Activated CD8-positive, alpha-beta memory T cell treated with anti-CD3 and anti-CD28 coated beads, Interleukin-2, amount 50 U/mL, for 4 hours (primary cell): ENCODE data around the gene ZSWIM5.
"Not testable (repeated sequence)": the region's sequence is repeated elsewhere in the genome, so short reads cannot be mapped to it uniquely, and the experiment has no call there.

Source experiments
- DNase-seq: peaks from one replicate; pipeline ENCODE4 v3.0.0-alpha.2; 2020

The ZSWIM5 gene

GRCh38 chr1:45136984-45137383 is 69.4 kb downstream of the ZSWIM5 start:
- no peak for DNase-seq

DNA sequence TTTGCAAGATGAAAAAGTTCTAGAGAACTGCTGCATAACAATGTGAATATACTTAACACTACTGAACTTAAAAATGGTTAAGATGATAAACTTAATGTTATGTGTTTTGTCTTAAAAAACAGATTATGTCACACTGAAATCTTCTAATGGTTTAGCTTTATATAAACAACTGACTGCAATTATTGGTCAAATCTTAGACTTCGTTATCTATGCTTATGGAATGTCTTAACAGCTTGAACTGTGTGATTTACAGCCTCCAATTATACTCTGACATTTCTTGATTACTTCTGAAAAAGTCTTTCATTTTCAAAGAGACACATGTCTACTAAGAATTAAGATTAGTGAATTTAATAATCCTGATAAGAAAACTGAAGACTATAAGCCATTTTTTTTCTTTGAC is 71.1 kb downstream of the ZSWIM5 start:
- no peak for DNase-seq

GRCh38 chr1:45134461-45134873 is 71.9 kb downstream of the ZSWIM5 start:
- no peak for DNase-seq

GRCh38 chr1:45132719-45133118 is 73.7 kb downstream of the ZSWIM5 start:
- not testable (repeated sequence) for DNase-seq

- no peak for DNase-seq
Measured at GRCh38 chr1:45123358-45123757, 83.0 kb downstream of the ZSWIM5 start.

DNA sequence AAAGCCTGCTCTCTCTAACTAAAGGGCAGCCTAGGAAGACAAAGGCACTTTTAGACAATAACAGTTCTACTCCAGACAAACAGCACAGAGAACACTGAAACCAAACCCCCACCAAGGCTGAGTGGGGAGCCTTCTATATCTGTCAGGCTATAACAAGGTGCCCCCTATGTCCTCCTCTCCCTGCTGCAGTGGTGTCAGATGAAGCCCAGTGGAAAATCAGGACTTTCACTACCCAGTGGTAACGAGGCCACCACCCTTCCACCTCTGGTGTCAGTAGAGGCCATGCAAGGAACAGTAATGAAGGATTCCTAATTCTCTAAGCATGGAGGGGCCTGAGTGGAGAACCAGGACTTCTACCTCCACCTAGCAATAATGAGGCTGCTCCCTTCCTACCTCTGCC is 83.7 kb downstream of the ZSWIM5 start:
- no peak for DNase-seq

- no peak for DNase-seq
Measured at GRCh38 chr1:45117766-45118165, 88.6 kb downstream of the ZSWIM5 start.

- no peak for DNase-seq
Measured at GRCh38 chr1:45116820-45117219, 89.6 kb downstream of the ZSWIM5 start.

DNA sequence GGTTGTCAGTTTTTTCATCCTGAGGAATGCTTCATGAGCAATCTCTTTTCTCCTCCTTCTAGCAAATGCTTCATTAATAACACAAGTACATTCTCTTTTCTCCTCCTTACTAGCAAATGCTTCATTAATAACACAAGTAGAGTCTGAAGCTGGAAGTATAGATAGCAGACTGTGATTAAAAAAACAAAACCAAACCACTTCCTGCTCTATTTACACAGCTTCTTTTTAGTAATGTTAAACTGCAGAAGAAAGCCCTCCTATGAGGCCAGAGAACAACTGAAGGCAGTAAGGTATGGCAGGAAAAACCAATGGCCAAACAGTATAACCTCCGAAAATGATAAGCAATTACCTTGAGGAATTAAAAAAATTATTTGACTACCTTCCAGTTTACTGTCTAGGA is 90.1 kb downstream of the ZSWIM5 start:
- DNase-seq: no peak

GRCh38 chr1:45115198-45115597 is 91.2 kb downstream of the ZSWIM5 start:
- not testable (repeated sequence) for DNase-seq

DNA sequence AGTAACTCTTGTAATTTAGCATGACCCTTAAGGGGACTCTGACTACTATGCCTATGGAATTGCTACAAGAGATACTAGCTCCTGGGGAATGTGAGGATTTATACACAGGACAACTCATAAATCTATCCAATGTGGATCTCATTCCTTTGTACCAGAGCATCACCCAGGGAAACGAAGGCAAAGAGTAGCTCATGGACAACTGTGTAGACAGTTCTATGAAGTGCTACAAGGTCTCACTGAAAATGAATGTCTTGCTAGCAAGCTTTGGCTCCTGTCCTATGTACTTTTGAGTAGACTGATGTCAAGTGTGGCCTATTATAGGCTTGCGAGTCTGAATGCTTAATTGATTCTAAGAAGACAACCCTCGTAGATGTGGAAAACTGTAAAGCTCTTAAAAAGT is 93.7 kb downstream of the ZSWIM5 start:
- no peak for DNase-seq

DNA sequence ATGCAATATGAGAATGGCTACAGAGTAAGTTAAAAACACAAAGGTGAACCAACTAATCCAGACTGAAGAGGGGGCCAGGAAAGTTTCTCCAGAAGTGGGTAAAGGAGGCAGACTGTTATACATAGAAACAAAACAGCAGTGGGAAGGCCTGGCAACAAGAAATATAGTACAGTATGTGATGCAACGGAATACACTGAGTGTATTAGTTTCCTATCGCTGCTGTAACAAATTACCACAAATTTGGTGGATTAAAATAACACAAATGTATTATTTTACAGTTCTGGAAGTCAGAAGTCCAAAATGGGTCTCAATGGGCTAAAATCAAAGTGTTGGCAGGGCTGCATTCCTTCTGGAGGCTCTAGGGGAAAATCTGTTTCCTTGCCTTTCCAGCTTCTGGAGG is 95.2 kb downstream of the ZSWIM5 start:
- DNase-seq: no peak

- no peak for DNase-seq
Measured at GRCh38 chr1:45107782-45108181, 98.6 kb downstream of the ZSWIM5 start.

DNA sequence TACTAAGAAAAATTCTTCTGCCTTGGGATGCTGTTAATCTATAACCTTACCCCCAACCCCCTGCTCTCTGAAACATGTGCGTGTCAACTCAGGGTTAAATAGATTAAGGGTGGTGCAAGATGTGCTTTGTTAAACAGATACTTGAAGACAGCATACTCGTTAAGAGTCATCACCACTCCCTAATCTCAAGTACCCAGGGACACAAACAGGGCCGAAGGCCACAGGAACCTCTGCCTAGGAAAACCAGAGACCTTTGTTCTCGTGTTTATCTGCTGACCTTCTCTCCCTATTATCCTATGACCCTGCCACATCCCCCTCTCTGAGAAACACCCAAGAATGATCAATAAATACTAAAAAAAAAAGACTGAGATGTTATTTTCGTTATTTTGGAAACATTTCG is 99.5 kb downstream of the ZSWIM5 start:
- not testable (repeated sequence) for DNase-seq

DNA sequence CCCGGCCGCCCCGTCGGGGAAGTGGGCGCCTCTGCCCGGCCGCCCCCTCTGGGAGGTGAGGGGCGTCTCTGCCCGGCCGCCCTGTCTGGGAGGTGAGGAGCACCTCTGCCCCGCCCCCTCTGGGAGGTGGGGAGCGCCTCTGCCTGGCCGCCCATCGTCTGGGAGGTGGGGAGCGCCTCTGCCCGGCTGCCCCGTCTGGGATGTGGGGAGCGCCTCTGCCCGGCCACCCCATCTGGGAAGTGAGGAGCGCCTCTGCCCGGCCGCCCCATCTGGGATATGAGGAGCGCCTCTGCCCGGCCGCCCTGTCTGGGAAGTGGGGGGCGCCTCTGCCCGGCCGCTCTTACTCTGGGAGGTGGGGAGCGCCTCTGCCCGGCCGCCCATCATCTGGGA is 100.3 kb downstream of the ZSWIM5 start:
- DNase-seq: not testable (repeated sequence)

GRCh38 chr1:45105486-45106155 is 100.8 kb downstream of the ZSWIM5 start:
- not testable (repeated sequence) for DNase-seq

- no peak for DNase-seq
Measured at GRCh38 chr1:45103534-45103933, 102.9 kb downstream of the ZSWIM5 start.

DNA sequence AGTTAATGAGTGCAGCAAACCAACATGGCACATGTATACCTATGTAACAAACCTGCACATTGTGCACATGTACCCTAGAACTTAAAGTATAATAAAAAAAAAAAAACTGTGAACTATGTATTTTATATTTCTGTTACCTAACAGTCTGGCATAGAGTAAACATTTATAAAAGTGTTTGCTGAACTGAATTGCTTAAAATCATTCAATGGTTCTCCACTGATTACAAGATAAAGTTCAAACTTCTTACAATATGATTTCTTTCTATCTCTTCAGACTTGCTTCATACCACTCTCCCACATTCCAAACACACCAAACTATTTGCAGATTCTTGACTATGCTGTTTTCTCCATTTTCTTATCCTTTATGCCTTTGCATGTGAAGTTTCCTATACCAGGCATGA is 104.5 kb downstream of the ZSWIM5 start:
- DNase-seq: no peak

- not testable (repeated sequence) for DNase-seq
Measured at GRCh38 chr1:45101528-45101927, 104.9 kb downstream of the ZSWIM5 start.

DNA sequence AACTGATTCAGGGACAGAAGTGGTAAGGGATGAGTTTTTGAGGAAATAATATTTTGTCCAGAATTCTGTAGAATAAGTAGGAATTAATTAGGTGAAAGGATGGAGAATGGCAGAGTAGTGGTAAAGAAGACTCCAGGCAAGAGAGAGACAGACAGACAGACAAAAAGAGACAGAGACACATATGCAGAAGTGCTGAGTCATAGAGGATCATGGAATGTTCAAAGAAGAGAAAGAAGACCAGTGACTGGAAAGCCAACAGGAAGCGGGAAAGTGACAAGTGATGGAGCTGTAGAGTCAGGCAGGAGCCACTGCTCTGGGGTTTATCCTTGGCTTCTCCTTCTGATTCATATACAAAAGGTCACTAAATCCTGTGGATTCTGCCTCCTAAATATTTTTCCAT is 108.5 kb downstream of the ZSWIM5 start:
- no peak for DNase-seq

DNA sequence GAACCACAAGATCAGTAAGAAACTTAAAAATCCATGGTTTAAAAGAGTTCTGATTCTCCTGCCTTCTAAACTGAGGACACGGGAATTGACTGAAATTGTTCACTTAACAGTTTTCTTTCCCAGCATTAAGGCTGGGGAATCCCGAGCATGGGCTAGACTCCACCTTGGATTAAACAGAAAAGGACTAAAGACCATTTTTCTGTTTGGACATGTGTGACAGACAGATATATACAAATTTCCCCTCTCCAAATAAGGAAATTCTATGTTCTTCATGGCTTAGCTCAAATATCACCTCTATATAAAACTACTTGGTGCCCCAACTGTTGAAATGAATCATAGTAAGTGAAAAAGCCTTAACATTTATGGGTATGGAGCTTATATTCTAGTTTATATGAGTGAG is 109.3 kb downstream of the ZSWIM5 start:
- no peak for DNase-seq

GRCh38 chr1:45095450-45095849 is 111.0 kb downstream of the ZSWIM5 start:
- no peak for DNase-seq

DNA sequence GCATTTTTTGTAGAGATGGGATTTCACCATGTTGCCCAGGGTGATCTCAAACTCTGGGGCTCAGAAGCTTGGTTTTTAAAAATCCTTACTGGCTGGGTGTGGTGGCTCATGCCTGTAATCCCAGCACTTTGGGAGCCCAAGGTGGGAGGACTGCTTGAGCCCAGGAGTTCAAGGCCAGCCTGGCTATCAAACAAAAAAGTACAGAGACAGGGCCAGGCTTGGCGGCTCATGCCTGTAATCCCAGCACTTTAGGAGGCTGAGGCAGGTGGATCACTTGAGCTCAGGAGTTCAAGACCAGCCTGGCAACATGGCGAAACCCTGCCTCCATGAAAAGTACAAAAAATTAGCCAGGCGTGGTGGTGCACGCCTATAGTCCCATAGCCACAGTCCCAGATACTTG is 112.0 kb downstream of the ZSWIM5 start:
- not testable (repeated sequence) for DNase-seq

DNA sequence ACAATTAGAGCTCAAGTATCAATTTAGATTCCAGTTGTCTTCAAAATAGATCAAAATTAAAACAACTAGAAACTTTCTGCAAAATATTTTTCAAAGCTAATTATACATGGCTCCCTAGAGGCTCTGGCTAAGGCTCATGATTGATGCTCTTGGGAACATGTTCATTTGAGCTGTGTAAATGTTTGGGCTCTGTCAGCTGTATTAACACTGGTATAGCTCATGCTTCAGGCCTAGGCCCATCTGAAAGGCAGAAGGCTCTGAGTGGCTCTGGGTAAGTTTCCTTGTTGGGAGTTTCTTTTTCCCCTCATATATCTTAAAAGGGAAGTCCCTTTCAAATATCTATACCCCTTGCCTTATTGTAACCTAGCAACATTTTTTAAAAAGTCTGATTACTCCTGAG is 113.1 kb downstream of the ZSWIM5 start:
- DNase-seq: no peak

GRCh38 chr1:45089711-45090110 is 116.7 kb downstream of the ZSWIM5 start:
- DNase-seq: no peak
